Upper lobe of right lung (tissue), 1 donor: ENCODE results near the gene GJA8. TPM values are rescaled to one million over a fixed set of nuclear protein-coding genes. Genes with fewer than 3 reads are reported as not detected.
"Not testable (repeated sequence)": the region's sequence is repeated elsewhere in the genome, so short reads cannot be mapped to it uniquely, and the experiment has no call there.

ENCODE experiments used
- ATAC-seq: fragments of 200-7000 bp; cut with Tn5 transposase; one replicate; pipeline ENCODE4 v1.9.1; 2020; ENCODE audit warnings: mild to moderate bottlenecking, moderate library complexity
- DNase-seq: peaks from one replicate; pipeline ENCODE4 v3.0.0-alpha.2; 2020
- H3K27ac ChIP-seq: fragments of 200-600 bp; one replicate; pipeline ENCODE4 v1.8.0; 2022
- H3K27me3 ChIP-seq: fragments of 200-600 bp; one replicate; pipeline ENCODE4 v1.8.0; 2022; ENCODE audit warnings: mild to moderate bottlenecking
- H3K36me3 ChIP-seq: fragments of 200-600 bp; one replicate; pipeline ENCODE4 v1.8.0; 2022
- H3K4me1 ChIP-seq: fragments of 200-600 bp; one replicate; pipeline ENCODE4 v1.8.0; 2022
- H3K4me3 ChIP-seq: fragments of 200-600 bp; one replicate; pipeline ENCODE4 v1.8.0; 2022; ENCODE audit warnings: mild to moderate bottlenecking
- H3K9me3 ChIP-seq: fragments of 200-600 bp; one replicate; pipeline ENCODE4 v1.8.0; 2022
- CTCF ChIP-seq: fragments of 200-600 bp; IDR thresholded peaks from one replicate; pipeline ENCODE4 v1.8.0; 2022; ENCODE audit warnings: antibody characterized with exemption
- intact Hi-C: fragments of 100-400 bp; cut with DNase I; formaldehyde crosslinking; loops from one replicate; pipeline ENCODE4 v1.11.0; 2022
- long read RNA-seq: library from polyadenylated mRNA; unstranded; transcript quantifications from one replicate; pipeline ENCODE4 v2.0.0, GENCODE V29; 2021
- total RNA-seq: library from RNA; stranded (reverse); fragmentation: NEBNext Ultra II Directional; extraction: Animal tissue kit (Norgen Biotek cat#: 25700); gene quantifications from one replicate; pipeline ENCODE4 v1.2.1, GENCODE V29; 2021
- donor health status: DM: no; HTN: yes; CAD: no; lungs with severe emphysema.

Gene GJA8
- total RNA-seq = not detected
- long read RNA-seq = 0 reads

GRCh38 chr1:147902253-147902845, at the start of gene GJA8:
Gene GJA8, plus strand, starts transcription at chr1:147902795. Its CDS starts 5,161 bp downstream, at chr1:147907956.
- no peak for TF ChIP-seq CTCF
- no peak for DNase-seq
- no peak for ATAC-seq
- H3K9me3 ChIP-seq = no peaks in the 10 kb centered on the region
- no peaks in the 10 kb centered on the region for H3K36me3 ChIP-seq
- intact Hi-C loops = no loop called here
- H3K4me3 ChIP-seq = no peak within 1 kb of the TSS
- H3K27me3 ChIP-seq = no peaks in the 10 kb centered on the region
- no peaks in the 10 kb centered on the region for H3K4me1 ChIP-seq
- H3K27ac ChIP-seq = no peak within 1 kb of the TSS

- Histone ChIP-seq H3K4me1 (no peaks in the 10 kb centered on the region), H3K27me3 (no peaks in the 10 kb centered on the region), H3K9me3 (no peaks in the 10 kb centered on the region), H3K27ac (peak overlapping the region; percentile 12), H3K4me3 (no peak overlapping the region), H3K36me3 (no peaks in the 10 kb centered on the region)
- TF ChIP-seq CTCF = no peak
- no peak for DNase-seq
- peak; percentile 26 for ATAC-seq
- intact Hi-C loops = no loop called here
Observed at GRCh38 chr1:147853391-147853790, 49.2 kb upstream of the GJA8 start.

GRCh38 chr1:147854989-147855388, 47.6 kb upstream of the GJA8 start:
- H3K36me3 ChIP-seq, H3K4me1 ChIP-seq, ATAC-seq, DNase-seq, H3K9me3 ChIP-seq, H3K4me3 ChIP-seq, H3K27ac ChIP-seq, H3K27me3 ChIP-seq, intact Hi-C loops: not testable (repeated sequence)

- ATAC-seq, H3K27ac ChIP-seq, H3K4me1 ChIP-seq, H3K36me3 ChIP-seq, H3K4me3 ChIP-seq, H3K27me3 ChIP-seq, DNase-seq, H3K9me3 ChIP-seq, intact Hi-C loops: not testable (repeated sequence)
Observed at GRCh38 chr1:147855996-147856395, 46.6 kb upstream of the GJA8 start.

GRCh38 chr1:147867204-147867603, 35.4 kb upstream of the GJA8 start:
- H3K27me3 ChIP-seq, H3K9me3 ChIP-seq, H3K36me3 ChIP-seq, H3K27ac ChIP-seq, ATAC-seq, H3K4me3 ChIP-seq, intact Hi-C loops, H3K4me1 ChIP-seq, DNase-seq: not testable (repeated sequence)

- Histone ChIP-seq H3K4me1 (no peaks in the 10 kb centered on the region), H3K4me3 (no peak overlapping the region), H3K9me3 (no peaks in the 10 kb centered on the region), H3K27ac (no peak overlapping the region), H3K27me3 (no peaks in the 10 kb centered on the region), H3K36me3 (no peaks in the 10 kb centered on the region)
- DNase-seq = no peak
- ATAC-seq = no peak
- TF ChIP-seq CTCF = no peak
- intact Hi-C loops = no loop called here
Observed at GRCh38 chr1:147878022-147878421, 24.6 kb upstream of the GJA8 start.

- no peak for TF ChIP-seq CTCF
- Histone ChIP-seq H3K36me3 (no peaks in the 10 kb centered on the region), H3K4me3 (no peak overlapping the region), H3K9me3 (no peaks in the 10 kb centered on the region), H3K4me1 (no peaks in the 10 kb centered on the region), H3K27ac (no peak overlapping the region), H3K27me3 (no peaks in the 10 kb centered on the region)
- intact Hi-C loops = no loop called here
- ATAC-seq (no peak), DNase-seq (no peak)
Observed at GRCh38 chr1:147879911-147880310, 22.7 kb upstream of the GJA8 start.
